Measurements from ENCODE around the gene BBS9. TPM values are rescaled to one million over a fixed set of nuclear protein-coding genes. Genes with fewer than 3 reads are reported as not detected.
"Not testable (repeated sequence)": the region's sequence is repeated elsewhere in the genome, so short reads cannot be mapped to it uniquely, and the experiment has no call there.

BBS9 gene
- total RNA-seq, 5 donors from 2014 or later (not counting 1 experiment from before 2014, with no cell fraction given): 18.5 to 28.8 (median 20.9) TPM

DNA sequence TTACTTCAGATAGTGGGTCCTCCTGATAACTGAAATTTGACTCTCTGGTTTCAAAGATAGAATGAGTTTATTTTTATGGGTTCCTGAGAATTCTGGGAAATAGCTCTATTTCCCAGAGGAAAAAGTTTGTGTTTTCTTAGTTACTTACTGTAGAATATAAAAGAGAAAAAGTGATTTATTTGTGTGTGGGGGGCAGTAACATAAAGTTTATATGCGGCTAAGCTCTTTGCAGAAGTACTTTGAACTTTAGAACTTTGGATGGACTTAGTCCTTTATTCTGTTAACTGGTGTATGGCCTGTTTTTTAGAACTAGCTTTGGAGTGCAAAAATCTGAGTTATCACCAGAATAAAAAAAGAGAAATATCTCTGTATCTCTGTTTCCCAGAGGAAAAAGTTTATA is 157.1 kb downstream of the BBS9 start:
- Mint-ChIP-seq H3K27me3 (no peaks in the 10 kb centered on the region), H3K4me1 (no peaks in the 10 kb centered on the region), H3K9me3 (peaks cover 11 to 31% (median 24%) of the 10 kb centered on the region in 3 donors), H3K4me3 (no peak overlapping the region), H3K27ac (no peak overlapping the region), H3K36me3 (peaks cover 46% of the 10 kb centered on the region)
- no peaks in the 10 kb centered on the region for H3K4me1 ChIP-seq (ENCODE audit: control insufficient read depth in 1 of 2, extremely low read depth in 1 of 2, insufficient read depth in 2 of 2, low read length in 2 of 2)
- DNase-seq (no peak), ATAC-seq (replicated peaks in 1 of 4) (no peak)
- CTCF ChIA-PET: interaction anchor here in 1 of 2 donors (0.5 kb wide), 1 partner anchor 97 kb away, joined by 4 read pairs; no protein-coding TSS in a partner anchor
- H3K9me3 ChIP-seq: peaks cover 2% of the 10 kb centered on the region
- no peak overlapping the region for H3K27ac ChIP-seq (ENCODE audit: low read length)
- POLR2A ChIA-PET: no interaction called here
- no peaks in the 10 kb centered on the region for H3K27me3 ChIP-seq (replicated peaks in 1 of 2; ENCODE audit: control insufficient read depth in 2 of 2, extremely low read depth in 1 of 2, insufficient read depth in 2 of 2, low read length in 1 of 2)
- no CpG with 5 or more reads among the region's 1 CpG for WGBS (ENCODE audit: insufficient coverage)
- peaks cover 0 to 7% of the 10 kb centered on the region in 2 donors for H3K36me3 ChIP-seq (ENCODE audit: control insufficient read depth in 2 of 2, extremely low read depth in 1 of 2, insufficient read depth in 1 of 2, low read length in 1 of 2)
- H3K4me3 ChIP-seq (ENCODE audit: control insufficient read depth in 1 of 2, extremely low read depth in 1 of 2, low read length in 1 of 2): no peak overlapping the region

DNA sequence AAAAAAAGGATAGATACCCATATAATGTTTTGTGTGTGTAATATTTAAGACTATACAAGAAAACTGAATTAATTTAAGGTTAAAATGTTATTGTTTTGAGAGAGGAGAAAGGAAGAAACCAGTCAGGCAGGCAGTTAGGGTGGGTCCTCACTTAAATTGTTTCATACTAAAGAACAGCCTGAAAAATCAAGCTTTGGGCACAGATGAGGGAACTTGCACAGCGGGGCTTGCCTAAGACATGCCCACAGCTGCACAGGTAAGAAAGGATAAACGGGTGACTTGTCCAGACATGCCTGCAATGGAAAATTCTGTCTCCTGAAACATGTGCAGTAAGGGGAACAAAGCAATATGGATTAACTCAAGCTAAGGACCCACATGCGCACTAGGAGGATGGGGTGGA is 158.4 kb downstream of the BBS9 start:
- Histone ChIP-seq H3K4me1 (ENCODE audit: control insufficient read depth in 1 of 2, extremely low read depth in 1 of 2, insufficient read depth in 2 of 2, low read length in 2 of 2) (no peaks in the 10 kb centered on the region), H3K27ac (ENCODE audit: low read length) (no peak overlapping the region), H3K4me3 (ENCODE audit: control insufficient read depth in 1 of 2, extremely low read depth in 1 of 2, low read length in 1 of 2) (no peak overlapping the region), H3K9me3 (peaks cover 2% of the 10 kb centered on the region), H3K36me3 (ENCODE audit: control insufficient read depth in 2 of 2, extremely low read depth in 1 of 2, insufficient read depth in 1 of 2, low read length in 1 of 2) (peaks cover 0 to 5% of the 10 kb centered on the region in 2 donors), H3K27me3 (replicated peaks in 1 of 2; ENCODE audit: control insufficient read depth in 2 of 2, extremely low read depth in 1 of 2, insufficient read depth in 2 of 2, low read length in 1 of 2) (no peaks in the 10 kb centered on the region)
- ATAC-seq (replicated peaks in 1 of 4): no peak
- Mint-ChIP-seq H3K27me3 (no peaks in the 10 kb centered on the region), H3K36me3 (peaks cover 46% of the 10 kb centered on the region), H3K4me1 (no peaks in the 10 kb centered on the region), H3K9me3 (peaks cover 11 to 31% (median 24%) of the 10 kb centered on the region in 3 donors), H3K27ac (no peak overlapping the region), H3K4me3 (no peak overlapping the region)
- 97% methylated on average over 3 of the region's 3 CpGs for WGBS (ENCODE audit: insufficient coverage)
- no peak for DNase-seq
- ChIA-PET CTCF (no interaction called here), POLR2A (no interaction called here)

DNA sequence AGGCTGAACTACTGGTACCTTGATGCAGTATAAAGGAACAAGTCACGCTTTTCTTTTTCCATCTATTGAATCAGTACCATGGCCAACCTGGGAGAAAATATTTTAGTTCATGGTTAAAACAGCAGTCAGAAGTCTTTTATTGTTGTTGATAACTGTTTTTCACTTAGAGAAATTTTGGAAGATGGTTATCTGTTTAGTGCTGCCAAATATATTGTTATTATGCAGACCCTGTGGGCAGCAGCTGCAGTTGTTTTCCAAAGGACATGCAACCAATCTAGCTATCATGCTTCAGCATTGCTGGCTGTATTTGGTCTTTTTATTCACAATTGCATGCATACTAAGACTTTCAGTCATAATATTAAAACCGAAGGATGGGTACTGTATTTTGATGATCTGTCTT is 169.5 kb downstream of the BBS9 start:
- peaks cover 19 to 48% (median 28%) of the 10 kb centered on the region in 3 donors for H3K9me3 Mint-ChIP-seq
- H3K27ac ChIP-seq (ENCODE audit: low read length): no peak overlapping the region
- H3K4me3 Mint-ChIP-seq: no peak overlapping the region
- WGBS (ENCODE audit: insufficient coverage): no CpG with 5 or more reads among the region's 2 CpGs
- no peak overlapping the region for H3K4me3 ChIP-seq (ENCODE audit: control insufficient read depth in 1 of 2, extremely low read depth in 1 of 2, low read length in 1 of 2)
- H3K27ac Mint-ChIP-seq: no peak overlapping the region
- CTCF ChIA-PET: no interaction called here
- H3K4me1 Mint-ChIP-seq: no peaks in the 10 kb centered on the region
- no peaks in the 10 kb centered on the region for H3K36me3 ChIP-seq (ENCODE audit: control insufficient read depth in 2 of 2, extremely low read depth in 1 of 2, insufficient read depth in 1 of 2, low read length in 1 of 2)
- H3K9me3 ChIP-seq: peaks cover 4% of the 10 kb centered on the region
- ATAC-seq (replicated peaks in 1 of 4) (no peak), DNase-seq (no peak)
- POLR2A ChIA-PET: no interaction called here
- H3K4me1 ChIP-seq (ENCODE audit: control insufficient read depth in 1 of 2, extremely low read depth in 1 of 2, insufficient read depth in 2 of 2, low read length in 2 of 2): no peaks in the 10 kb centered on the region
- H3K27me3 Mint-ChIP-seq: no peaks in the 10 kb centered on the region
- H3K36me3 Mint-ChIP-seq: peaks cover 57% of the 10 kb centered on the region
- H3K27me3 ChIP-seq (replicated peaks in 1 of 2; ENCODE audit: control insufficient read depth in 2 of 2, extremely low read depth in 1 of 2, insufficient read depth in 2 of 2, low read length in 1 of 2): no peaks in the 10 kb centered on the region

DNA sequence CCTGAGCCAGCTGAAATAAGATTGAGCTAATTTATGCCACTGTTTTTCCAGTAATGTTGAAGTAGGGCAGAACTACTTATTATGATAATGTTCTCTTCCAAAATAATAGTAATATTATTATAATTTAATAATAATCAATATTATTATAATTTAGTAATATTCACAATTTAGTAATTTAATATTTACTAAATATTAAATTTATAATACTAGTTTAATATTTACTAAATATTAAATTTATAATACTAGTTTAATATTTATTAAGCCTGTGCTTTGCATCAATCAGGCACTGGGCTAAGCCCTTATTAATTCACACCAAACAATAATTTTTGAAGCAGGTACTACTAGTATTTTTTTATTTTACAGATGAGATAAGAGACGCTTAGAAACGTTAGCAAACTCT is 170.1 kb downstream of the BBS9 start:
- Histone ChIP-seq H3K27ac (ENCODE audit: low read length) (no peak overlapping the region), H3K36me3 (ENCODE audit: control insufficient read depth in 2 of 2, extremely low read depth in 1 of 2, insufficient read depth in 1 of 2, low read length in 1 of 2) (no peaks in the 10 kb centered on the region), H3K4me3 (ENCODE audit: control insufficient read depth in 1 of 2, extremely low read depth in 1 of 2, low read length in 1 of 2) (no peak overlapping the region), H3K4me1 (ENCODE audit: control insufficient read depth in 1 of 2, extremely low read depth in 1 of 2, insufficient read depth in 2 of 2, low read length in 2 of 2) (no peaks in the 10 kb centered on the region), H3K9me3 (peaks cover 4% of the 10 kb centered on the region), H3K27me3 (replicated peaks in 1 of 2; ENCODE audit: control insufficient read depth in 2 of 2, extremely low read depth in 1 of 2, insufficient read depth in 2 of 2, low read length in 1 of 2) (no peaks in the 10 kb centered on the region)
- WGBS (ENCODE audit: insufficient coverage): no CpG with 5 or more reads among the region's 2 CpGs
- Mint-ChIP-seq H3K4me3 (no peak overlapping the region), H3K27ac (no peak overlapping the region), H3K36me3 (peaks cover 56% of the 10 kb centered on the region), H3K9me3 (peaks cover 19 to 48% (median 28%) of the 10 kb centered on the region in 3 donors), H3K27me3 (no peaks in the 10 kb centered on the region), H3K4me1 (no peaks in the 10 kb centered on the region)
- CTCF ChIA-PET: no interaction called here
- ATAC-seq (replicated peaks in 1 of 4) (no peak), DNase-seq (no peak)
- POLR2A ChIA-PET: no interaction called here

DNA sequence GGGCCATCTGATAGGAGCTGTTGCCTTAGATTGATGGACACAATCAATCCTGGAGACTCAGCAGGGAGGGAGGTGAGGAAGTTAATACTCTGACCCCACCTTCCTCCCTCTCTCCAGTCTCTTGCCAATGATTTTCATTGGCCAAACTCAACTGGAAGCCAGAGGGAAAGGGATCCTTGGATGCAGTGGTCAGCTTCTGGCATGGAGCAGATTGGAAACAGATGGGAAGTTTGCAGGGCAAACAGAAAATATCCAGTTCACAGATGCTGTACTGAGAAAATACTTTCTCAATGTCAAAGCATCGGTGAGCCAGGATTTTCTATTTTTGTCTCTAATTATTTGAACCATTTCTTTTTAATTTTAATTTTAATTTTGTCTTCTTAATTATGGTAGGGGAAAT is 170.8 kb downstream of the BBS9 start:
- no CpG with 5 or more reads among the region's 1 CpG for WGBS (ENCODE audit: insufficient coverage)
- Mint-ChIP-seq H3K27me3 (no peaks in the 10 kb centered on the region), H3K4me1 (no peaks in the 10 kb centered on the region), H3K4me3 (no peak overlapping the region), H3K27ac (no peak overlapping the region), H3K9me3 (peaks cover 19 to 48% (median 28%) of the 10 kb centered on the region in 3 donors), H3K36me3 (peaks cover 63% of the 10 kb centered on the region)
- Histone ChIP-seq H3K27me3 (replicated peaks in 1 of 2; ENCODE audit: control insufficient read depth in 2 of 2, extremely low read depth in 1 of 2, insufficient read depth in 2 of 2, low read length in 1 of 2) (no peaks in the 10 kb centered on the region), H3K4me1 (ENCODE audit: control insufficient read depth in 1 of 2, extremely low read depth in 1 of 2, insufficient read depth in 2 of 2, low read length in 2 of 2) (no peaks in the 10 kb centered on the region), H3K36me3 (ENCODE audit: control insufficient read depth in 2 of 2, extremely low read depth in 1 of 2, insufficient read depth in 1 of 2, low read length in 1 of 2) (no peaks in the 10 kb centered on the region), H3K4me3 (ENCODE audit: control insufficient read depth in 1 of 2, extremely low read depth in 1 of 2, low read length in 1 of 2) (no peak overlapping the region), H3K9me3 (peaks cover 4% of the 10 kb centered on the region), H3K27ac (ENCODE audit: low read length) (no peak overlapping the region)
- ChIA-PET CTCF (no interaction called here), POLR2A (no interaction called here)
- no peak for ATAC-seq (replicated peaks in 1 of 4)
- DNase-seq: no peak

- peaks cover 4% of the 10 kb centered on the region for H3K9me3 ChIP-seq
- Mint-ChIP-seq H3K36me3 (peaks cover 68% of the 10 kb centered on the region), H3K4me3 (no peak overlapping the region), H3K27ac (no peak overlapping the region), H3K9me3 (peaks cover 21 to 54% (median 32%) of the 10 kb centered on the region in 3 donors), H3K27me3 (no peaks in the 10 kb centered on the region), H3K4me1 (no peaks in the 10 kb centered on the region)
- no peak overlapping the region for H3K27ac ChIP-seq (ENCODE audit: low read length)
- ChIA-PET POLR2A (no interaction called here), CTCF (no interaction called here)
- no peaks in the 10 kb centered on the region for H3K4me1 ChIP-seq (ENCODE audit: control insufficient read depth in 1 of 2, extremely low read depth in 1 of 2, insufficient read depth in 2 of 2, low read length in 2 of 2)
- DNase-seq (no peak), ATAC-seq (replicated peaks in 1 of 4) (no peak)
- H3K36me3 ChIP-seq (ENCODE audit: control insufficient read depth in 2 of 2, extremely low read depth in 1 of 2, insufficient read depth in 1 of 2, low read length in 1 of 2): no peaks in the 10 kb centered on the region
- H3K4me3 ChIP-seq (ENCODE audit: control insufficient read depth in 1 of 2, extremely low read depth in 1 of 2, low read length in 1 of 2): no peak overlapping the region
- H3K27me3 ChIP-seq (replicated peaks in 1 of 2; ENCODE audit: control insufficient read depth in 2 of 2, extremely low read depth in 1 of 2, insufficient read depth in 2 of 2, low read length in 1 of 2): no peaks in the 10 kb centered on the region
Measured at GRCh38 chr7:33300742-33301141, 171.4 kb downstream of the BBS9 start.

DNA sequence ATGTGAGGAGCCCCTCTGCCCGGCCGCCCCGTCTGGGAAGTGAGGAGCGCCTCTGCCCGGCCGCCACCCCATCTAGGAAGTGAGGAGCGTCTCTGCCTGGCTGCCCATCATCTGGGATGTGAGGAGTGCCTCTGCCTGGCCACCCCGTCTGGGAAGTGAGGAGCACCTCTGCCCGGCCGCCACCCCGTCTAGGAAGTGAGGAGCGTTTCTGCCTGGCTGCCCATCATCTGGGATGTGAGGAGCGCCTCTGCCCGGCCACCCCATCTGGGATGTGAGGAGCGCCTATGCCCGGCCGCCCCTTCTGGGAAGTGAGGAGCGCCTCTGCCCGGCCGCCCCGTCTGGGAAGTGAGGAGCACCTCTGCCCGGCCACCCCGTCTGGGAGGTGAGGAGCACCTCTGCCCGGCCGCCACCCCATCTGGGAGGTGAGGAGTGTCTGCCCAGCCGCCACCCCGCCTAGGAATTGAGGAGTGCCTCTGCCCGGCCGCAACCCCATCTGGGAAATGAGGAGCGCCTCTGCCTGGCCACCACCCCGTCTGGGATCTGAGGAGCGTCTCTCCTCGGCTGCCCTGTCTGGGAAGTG is 174.7 kb downstream of the BBS9 start:
- H3K4me1 Mint-ChIP-seq; H3K9me3 ChIP-seq; H3K27me3 Mint-ChIP-seq; H3K27ac ChIP-seq (ENCODE audit: low read length); H3K36me3 ChIP-seq (ENCODE audit: control insufficient read depth in 2 of 2, extremely low read depth in 1 of 2, insufficient read depth in 1 of 2, low read length in 1 of 2); H3K4me3 Mint-ChIP-seq; H3K4me3 ChIP-seq (ENCODE audit: control insufficient read depth in 1 of 2, extremely low read depth in 1 of 2, low read length in 1 of 2); CTCF ChIA-PET; ATAC-seq (replicated peaks in 1 of 4); POLR2A ChIA-PET; H3K27ac Mint-ChIP-seq; H3K4me1 ChIP-seq (ENCODE audit: control insufficient read depth in 1 of 2, extremely low read depth in 1 of 2, insufficient read depth in 2 of 2, low read length in 2 of 2); H3K27me3 ChIP-seq (replicated peaks in 1 of 2; ENCODE audit: control insufficient read depth in 2 of 2, extremely low read depth in 1 of 2, insufficient read depth in 2 of 2, low read length in 1 of 2); DNase-seq: not testable (repeated sequence)
- WGBS (ENCODE audit: insufficient coverage): 87% methylated on average over 19 of the region's 33 CpGs
- peaks cover 64% of the 10 kb centered on the region for H3K36me3 Mint-ChIP-seq
- peaks cover 28 to 45% (median 31%) of the 10 kb centered on the region in 3 donors for H3K9me3 Mint-ChIP-seq

Measured in T-cell (primary cell).